ENCODE measurements around the gene NFKB2. TPM values are rescaled to one million over a fixed set of nuclear protein-coding genes. Genes with fewer than 3 reads are reported as not detected.

The NFKB2 gene
- total RNA-seq, 2 donors from 2014 or later, result 22.5 to 40.4 TPM

DNA sequence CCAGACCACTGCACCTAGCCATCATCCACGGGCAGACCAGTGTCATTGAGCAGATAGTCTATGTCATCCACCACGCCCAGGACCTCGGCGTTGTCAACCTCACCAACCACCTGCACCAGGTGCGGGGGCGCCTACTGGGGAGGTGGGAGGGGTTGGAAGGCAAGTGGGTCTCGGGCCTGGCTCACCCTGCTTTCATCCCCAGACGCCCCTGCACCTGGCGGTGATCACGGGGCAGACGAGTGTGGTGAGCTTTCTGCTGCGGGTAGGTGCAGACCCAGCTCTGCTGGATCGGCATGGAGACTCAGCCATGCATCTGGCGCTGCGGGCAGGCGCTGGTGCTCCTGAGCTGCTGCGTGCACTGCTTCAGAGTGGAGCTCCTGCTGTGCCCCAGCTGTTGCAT lies 4.6 kb downstream of the NFKB2 start:
- Histone ChIP-seq H3K4me1 (replicated peaks) (peaks cover 6% of the 10 kb centered on the region), H3K27me3 (replicated peaks; ENCODE audit: insufficient read depth) (no peaks in the 10 kb centered on the region), H3K9me3 (no peaks in the 10 kb centered on the region), H3K27ac (no peak overlapping the region), H3K36me3 (no peaks in the 10 kb centered on the region), H3K4me3 (no peak overlapping the region)
- DNase-seq (ENCODE audit: low spot score), result no peak
- intact Hi-C loops (cut with DNase I), result loop anchor here (2.0 kb wide), 1 partner anchor 171 kb away; no protein-coding TSS in a partner anchor
- WGBS, result 74% methylated on average over 17 of the region's 17 CpGs
- TF ChIP-seq POLR2A (IDR thresholded peaks at IDR 0.05) (no peak), POLR2AphosphoS5 (IDR thresholded peaks at IDR 0.05) (no peak)
- TF ChIP-seq, protein P1, sequence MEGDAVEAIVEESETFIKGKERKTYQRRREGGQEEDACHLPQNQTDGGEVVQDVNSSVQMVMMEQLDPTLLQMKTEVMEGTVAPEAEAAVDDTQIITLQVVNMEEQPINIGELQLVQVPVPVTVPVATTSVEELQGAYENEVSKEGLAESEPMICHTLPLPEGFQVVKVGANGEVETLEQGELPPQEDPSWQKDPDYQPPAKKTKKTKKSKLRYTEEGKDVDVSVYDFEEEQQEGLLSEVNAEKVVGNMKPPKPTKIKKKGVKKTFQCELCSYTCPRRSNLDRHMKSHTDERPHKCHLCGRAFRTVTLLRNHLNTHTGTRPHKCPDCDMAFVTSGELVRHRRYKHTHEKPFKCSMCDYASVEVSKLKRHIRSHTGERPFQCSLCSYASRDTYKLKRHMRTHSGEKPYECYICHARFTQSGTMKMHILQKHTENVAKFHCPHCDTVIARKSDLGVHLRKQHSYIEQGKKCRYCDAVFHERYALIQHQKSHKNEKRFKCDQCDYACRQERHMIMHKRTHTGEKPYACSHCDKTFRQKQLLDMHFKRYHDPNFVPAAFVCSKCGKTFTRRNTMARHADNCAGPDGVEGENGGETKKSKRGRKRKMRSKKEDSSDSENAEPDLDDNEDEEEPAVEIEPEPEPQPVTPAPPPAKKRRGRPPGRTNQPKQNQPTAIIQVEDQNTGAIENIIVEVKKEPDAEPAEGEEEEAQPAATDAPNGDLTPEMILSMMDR (IDR thresholded peaks at IDR 0.05), result no peak

DNA sequence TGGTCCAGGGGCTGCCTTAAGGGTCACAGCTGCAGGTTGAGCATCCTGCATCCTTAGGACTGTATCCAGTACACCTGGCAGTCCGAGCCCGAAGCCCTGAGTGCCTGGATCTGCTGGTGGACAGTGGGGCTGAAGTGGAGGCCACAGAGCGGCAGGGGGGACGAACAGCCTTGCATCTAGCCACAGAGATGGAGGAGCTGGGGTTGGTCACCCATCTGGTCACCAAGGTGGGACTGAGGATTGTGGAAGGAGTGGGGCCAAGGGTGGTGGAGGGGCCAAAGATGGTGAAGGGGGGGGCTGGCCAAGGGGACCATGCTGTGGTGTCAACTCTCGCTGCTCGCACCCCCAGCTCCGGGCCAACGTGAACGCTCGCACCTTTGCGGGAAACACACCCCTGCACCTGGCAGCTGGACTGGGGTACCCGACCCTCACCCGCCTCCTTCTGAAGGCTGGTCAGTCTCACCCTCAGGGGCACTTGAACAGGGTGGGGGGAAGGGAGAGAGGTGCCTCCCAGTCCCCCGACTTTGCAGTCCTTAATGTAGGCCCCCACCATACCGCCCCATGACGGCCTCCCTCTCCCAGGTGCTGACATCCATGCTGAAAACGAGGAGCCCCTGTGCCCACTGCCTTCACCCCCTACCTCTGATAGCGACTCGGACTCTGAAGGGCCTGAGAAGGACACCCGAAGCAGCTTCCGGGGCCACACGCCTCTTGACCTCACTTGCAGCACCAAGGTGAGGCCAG lies 5.3 kb downstream of the NFKB2 start:
- 92% methylated on average over 22 of the region's 22 CpGs for WGBS
- intact Hi-C loops (cut with DNase I), result loop anchor here (2.0 kb wide), 1 partner anchor 172 kb away; no protein-coding TSS in a partner anchor

GRCh38 chr10:102401342-102401654 lies 5.8 kb downstream of the NFKB2 start:
- Histone ChIP-seq H3K27ac (no peak overlapping the region), H3K4me3 (no peak overlapping the region), H3K9me3 (no peaks in the 10 kb centered on the region), H3K27me3 (replicated peaks; ENCODE audit: insufficient read depth) (no peaks in the 10 kb centered on the region), H3K36me3 (no peaks in the 10 kb centered on the region), H3K4me1 (replicated peaks) (peaks cover under 1% of the 10 kb centered on the region)
- WGBS, result 84% methylated on average over 8 of the region's 8 CpGs
- intact Hi-C loops (cut with DNase I), result loop anchor here (2.0 kb wide), 1 partner anchor 172 kb away; no protein-coding TSS in a partner anchor
- TF ChIP-seq, protein P1 (IDR thresholded peaks at IDR 0.05), result no peak
- TF ChIP-seq POLR2A (IDR thresholded peaks at IDR 0.05), result no peak
- TF ChIP-seq POLR2AphosphoS5 (IDR thresholded peaks at IDR 0.05), result no peak
- no peak for DNase-seq (ENCODE audit: low spot score)

More for the DNA sequence above, 5.3 kb downstream of the NFKB2 start:
- DNase-seq (ENCODE audit: low spot score), result no peak
- Histone ChIP-seq H3K27ac (no peak overlapping the region), H3K4me1 (replicated peaks) (peaks cover 6% of the 10 kb centered on the region), H3K9me3 (no peaks in the 10 kb centered on the region), H3K27me3 (replicated peaks; ENCODE audit: insufficient read depth) (no peaks in the 10 kb centered on the region), H3K36me3 (no peaks in the 10 kb centered on the region), H3K4me3 (no peak overlapping the region)
- TF ChIP-seq POLR2A (IDR thresholded peaks at IDR 0.05) (no peak), POLR2AphosphoS5 (IDR thresholded peaks at IDR 0.05) (no peak)
- TF ChIP-seq, protein P1 (IDR thresholded peaks at IDR 0.05), result no peak

DNA sequence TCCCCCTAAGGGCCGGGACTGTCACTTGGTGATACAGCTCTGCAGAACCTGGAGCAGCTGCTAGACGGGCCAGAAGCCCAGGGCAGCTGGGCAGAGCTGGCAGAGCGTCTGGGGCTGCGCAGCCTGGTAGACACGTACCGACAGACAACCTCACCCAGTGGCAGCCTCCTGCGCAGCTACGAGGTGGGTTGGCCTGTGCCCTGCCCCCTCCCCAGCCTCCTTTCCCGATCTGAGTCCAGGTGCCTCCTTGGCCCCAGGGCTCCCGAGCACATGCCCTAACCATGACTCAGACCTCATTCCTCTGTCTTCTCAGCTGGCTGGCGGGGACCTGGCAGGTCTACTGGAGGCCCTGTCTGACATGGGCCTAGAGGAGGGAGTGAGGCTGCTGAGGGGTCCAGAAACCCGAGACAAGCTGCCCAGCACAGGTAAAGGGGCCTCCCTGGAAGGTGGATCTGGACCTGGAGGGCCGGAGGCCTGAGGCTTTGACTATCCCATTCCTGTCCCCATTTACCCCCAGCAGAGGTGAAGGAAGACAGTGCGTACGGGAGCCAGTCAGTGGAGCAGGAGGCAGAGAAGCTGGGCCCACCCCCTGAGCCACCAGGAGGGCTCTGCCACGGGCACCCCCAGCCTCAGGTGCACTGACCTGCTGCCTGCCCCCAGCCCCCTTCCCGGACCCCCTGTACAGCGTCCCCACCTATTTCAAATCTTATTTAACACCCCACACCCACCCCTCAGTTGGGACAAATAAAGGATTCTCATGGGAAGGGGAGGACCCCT lies 6.4 kb downstream of the NFKB2 start:
- no peaks in the 10 kb centered on the region for H3K36me3 ChIP-seq
- DNase-seq (ENCODE audit: low spot score), result no peak

More for the DNA sequence above, 6.4 kb downstream of the NFKB2 start:
- intact Hi-C loops (cut with DNase I), result loop anchor here (2.0 kb wide), 1 partner anchor 173 kb away; no protein-coding TSS in a partner anchor
- no peaks in the 10 kb centered on the region for H3K9me3 ChIP-seq
- H3K27ac ChIP-seq, result no peak overlapping the region
- TF ChIP-seq, protein P1 (IDR thresholded peaks at IDR 0.05), result no peak
- TF ChIP-seq POLR2A (IDR thresholded peaks at IDR 0.05), result no peak
- TF ChIP-seq POLR2AphosphoS5 (IDR thresholded peaks at IDR 0.05), result no peak
- H3K4me1 ChIP-seq (replicated peaks), result no peaks in the 10 kb centered on the region
- 82% methylated on average over 18 of the region's 18 CpGs for WGBS
- H3K4me3 ChIP-seq, result no peak overlapping the region
- no peaks in the 10 kb centered on the region for H3K27me3 ChIP-seq (replicated peaks; ENCODE audit: insufficient read depth)
